HG03025 (cell line): Measurements from ENCODE around the gene NDUFA12.
"Not testable (repeated sequence)": the region's sequence is repeated elsewhere in the genome, so short reads cannot be mapped to it uniquely, and the experiment has no call there.

ENCODE experiments used
- ATAC-seq: cut with Tn5 transposase; IDR thresholded peaks from one replicate; pipeline ENCODE4 v1.9.1; 2021; ENCODE audit warnings: mild to moderate bottlenecking, moderate library complexity; ENCODE audit not compliant: unreplicated experiment, low FRiP score

NDUFA12 gene

DNA sequence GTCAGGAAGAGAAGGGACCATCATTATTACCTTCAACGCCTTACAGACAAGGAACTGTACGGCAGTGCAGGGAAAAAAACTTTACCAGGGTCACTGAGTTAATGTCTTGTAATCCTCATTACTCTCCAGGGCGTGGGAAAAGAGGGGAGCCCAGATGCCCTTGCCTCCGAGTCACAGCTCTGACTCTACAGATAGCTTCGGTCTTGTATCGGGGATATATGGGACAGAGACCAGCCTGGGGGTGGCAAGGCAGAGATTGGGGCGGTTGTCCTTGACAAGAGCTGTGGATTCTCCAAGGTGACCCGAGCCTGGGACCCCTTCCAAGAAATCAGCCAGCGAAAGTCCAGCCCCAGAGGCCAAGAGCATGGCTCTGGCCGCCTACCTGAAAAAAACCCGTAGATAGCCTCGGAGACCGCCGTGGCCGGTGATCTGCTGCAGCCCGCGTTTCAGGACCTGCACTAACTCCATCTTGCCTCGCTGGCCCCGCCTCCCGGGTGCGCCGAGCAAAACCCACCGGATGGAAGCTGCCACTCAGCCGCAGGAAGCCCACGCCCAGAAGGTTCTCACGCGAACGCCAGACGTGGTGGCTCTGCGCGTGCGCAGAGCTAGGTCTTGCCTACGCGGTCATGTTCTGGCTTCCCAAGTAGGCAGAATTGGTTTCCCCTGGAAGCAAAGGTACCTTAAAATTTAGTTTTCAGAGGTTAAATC is at the start of gene NDUFA12:
Gene NDUFA12 (minus strand): TSS at position 485 of the 708 bp plus-strand sequence. CDS start 17 bp downstream, at position 468.
- peak; percentile 93 for ATAC-seq

DNA sequence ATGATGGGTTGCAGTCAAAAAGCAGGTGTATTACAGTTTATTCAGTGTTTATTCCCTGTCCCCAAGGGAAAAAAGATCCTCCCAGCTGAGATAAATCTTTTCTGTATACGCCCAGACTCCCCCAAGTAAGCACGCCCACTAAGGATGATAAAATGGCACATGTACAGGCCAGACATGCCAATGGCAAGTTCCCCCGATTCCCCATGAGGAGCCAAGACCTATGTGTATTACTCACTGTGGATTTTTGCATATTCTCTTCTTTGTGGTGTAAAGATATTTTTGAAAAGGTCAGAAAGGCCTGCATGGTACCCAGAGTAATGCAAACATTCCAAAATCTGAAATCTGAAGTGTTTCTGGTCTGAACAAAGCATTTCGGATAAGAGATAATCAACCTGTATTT is 47.7 kb upstream of the NDUFA12 start:
- no peak for ATAC-seq

DNA sequence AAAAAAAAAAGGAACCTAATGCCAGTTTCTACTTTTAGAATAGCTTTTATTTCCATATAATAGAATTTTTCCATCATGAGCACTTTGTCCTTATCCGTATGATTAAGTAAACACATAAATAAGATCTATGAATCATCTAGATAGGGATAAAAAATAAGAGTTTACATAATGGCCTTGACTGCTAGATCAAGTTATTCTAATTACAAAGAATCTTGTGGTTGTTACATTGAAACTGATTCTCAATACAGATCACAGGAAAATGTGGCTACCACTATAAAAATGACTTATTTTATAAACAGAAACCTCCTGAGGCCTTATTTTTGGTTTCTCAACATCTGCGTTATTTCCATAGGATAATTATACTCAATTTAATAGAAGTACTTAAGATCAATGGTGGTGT is 34.4 kb upstream of the NDUFA12 start:
- no peak for ATAC-seq

DNA sequence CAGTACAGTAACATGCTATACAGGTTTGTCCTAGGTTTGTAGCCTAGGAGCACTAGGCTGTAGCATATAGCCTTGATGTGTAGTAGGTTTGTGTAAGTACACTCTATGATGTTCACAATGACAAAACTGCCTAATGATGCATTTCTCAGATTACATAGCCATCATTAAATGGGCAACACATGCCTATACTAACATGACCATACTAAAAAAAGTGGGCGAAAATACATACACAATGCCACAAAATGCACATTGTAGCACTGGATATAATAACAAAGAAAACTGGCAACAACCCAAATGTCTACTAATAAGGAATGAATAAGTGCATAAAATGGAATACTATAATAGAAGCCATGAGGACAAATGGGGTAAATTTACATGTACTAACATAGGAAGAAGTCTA is 31.3 kb upstream of the NDUFA12 start:
- no peak for ATAC-seq

DNA sequence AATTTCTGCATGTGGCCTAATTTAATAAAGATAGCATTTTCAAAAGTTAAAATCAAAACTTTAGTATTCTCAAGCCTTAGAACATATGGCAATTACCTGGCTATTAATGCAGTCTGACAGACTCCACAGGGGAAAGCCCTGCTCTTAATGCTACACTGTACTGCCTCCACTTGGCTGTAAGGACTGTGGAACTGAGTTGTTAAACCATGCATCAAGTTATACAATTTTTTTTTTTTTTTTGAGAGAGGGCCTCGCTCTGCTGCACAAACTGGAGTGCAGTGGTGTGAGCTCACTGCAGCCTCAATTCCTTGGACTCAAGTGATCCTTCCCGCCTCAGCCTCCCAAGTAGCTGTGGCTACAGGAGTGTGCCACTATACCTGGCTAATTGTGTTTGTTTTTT is 19.0 kb upstream of the NDUFA12 start:
- no peak for ATAC-seq

DNA sequence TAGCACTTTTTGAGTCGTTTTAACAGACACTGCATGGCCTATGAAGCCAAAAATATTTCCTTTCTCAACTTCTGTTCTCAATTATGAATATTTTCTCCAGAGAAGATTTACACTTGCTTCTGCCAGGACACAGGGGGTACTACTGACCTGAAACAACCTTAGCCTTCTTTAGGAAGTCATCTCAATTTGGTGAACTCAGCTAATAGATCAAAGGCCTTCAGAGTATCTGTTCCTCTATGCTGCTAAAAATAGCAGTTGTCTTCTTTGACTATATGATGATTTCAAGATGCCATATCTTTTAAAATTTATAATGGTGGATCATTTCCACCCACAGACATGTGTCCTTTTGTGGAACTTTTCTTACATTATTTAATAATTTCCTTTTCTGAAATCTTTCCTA is 14.0 kb upstream of the NDUFA12 start:
- no peak for ATAC-seq

DNA sequence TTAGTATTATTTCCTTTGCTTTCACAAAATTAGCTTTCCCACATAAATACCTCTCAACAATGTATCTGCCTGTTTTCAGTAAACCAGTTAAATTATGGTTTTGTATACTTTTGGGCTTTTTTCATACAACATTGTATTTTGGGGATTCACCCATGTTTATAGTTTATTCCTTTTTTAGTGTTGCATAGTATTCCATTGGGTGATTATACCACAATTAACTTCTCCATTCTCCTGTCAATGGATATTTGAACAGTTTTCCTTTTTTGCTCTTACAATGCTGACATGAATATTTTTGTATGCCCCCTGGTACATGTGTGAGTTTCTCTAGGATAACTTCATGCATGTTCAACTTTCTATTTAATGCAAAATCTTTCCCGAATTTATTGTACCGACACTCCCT is 12.6 kb upstream of the NDUFA12 start:
- ATAC-seq: no peak

DNA sequence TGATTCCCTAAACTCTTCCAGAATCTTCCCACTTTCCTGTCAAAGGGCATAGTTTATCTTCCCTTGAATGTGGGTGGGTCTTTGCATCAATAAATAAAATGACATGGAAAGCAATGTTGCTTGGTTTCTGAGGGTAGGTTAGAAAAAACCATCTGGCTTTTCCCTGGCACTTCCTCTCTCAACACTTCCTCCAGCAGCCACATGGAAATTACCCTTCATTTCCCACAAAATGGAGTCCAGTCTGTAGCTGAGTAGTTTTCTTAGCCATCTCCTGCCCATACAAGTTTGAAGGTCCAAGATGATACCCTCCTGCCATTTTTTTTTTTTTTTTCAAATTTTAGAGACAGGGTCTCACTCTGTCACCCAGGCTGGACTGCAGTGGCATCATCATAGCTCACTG is 11.1 kb upstream of the NDUFA12 start:
- ATAC-seq: no peak

DNA sequence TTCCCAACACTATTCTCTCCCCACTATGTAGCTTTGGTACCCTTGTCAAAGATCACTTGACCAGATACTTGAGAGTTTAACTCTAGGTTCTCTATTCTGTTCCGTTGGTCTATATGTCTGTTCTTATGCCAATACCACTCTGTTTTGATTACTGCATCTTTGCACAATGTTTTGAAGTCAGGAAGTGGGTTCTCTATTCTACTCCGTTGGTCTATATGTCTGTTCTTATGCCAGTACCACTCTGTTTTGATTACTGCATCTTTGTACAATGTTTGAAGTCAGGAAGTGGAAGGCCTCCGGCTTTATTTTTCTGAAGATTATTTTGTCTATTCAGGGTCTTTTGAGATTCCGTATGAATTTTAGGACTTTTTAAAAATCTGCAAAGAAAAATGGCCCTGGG is 2.7 kb upstream of the NDUFA12 start:
- no peak for ATAC-seq

DNA sequence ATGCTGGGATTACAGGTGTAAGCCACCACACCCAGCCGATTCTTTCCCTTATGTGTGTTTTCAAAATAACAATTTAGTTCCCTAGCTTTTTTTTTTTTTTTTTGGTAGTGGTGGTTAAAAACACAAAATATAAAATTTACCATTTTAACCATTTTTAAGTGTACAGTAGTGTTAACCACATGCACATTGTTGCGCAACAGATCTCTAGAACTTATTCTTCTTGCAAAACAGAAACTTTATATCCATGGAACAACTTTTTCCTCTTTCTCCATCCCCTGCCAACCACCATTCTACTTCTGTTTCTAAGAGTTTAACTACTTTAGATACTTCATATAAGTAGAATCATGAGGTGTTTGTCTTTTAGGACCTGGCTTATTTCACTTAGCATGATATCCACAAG is 1.1 kb upstream of the NDUFA12 start:
- ATAC-seq: no peak

DNA sequence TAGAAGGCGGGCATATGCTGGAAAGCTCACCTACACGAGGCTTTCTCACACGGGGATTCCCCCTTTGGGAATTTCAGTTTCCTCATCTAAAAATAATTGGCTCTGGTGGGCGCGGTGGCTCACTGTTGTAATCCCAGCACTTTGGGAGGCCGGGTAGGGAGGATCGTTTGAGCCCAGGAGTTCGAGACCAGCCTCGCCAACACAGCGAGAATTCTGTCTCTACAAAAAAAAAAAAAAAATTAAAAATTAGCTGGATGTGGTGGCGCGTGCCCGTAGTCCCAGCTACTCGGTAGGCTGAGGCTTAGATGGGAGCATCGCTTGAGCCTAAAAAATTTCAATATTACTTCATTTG is 400 bp upstream of the NDUFA12 start:
- ATAC-seq: no peak

DNA sequence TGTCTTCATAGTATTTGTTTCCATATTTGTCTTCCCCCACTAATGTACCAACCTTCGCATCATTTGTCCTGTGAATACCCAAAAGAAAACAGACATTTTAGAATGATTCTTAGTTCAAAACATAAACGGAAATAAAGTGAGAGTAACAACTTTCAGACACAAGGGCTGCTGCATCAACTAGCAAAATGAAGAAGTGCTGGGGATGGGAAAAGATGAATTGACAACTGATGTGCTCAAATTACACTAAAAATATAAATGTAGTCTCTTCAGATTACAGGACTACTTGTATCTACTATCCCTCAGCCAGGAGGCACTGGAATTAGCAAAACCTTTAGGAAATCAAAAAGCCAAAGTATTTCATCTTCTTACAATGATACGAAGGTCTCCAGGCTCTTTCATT is 743 bp downstream of the NDUFA12 start:
- ATAC-seq: no peak

DNA sequence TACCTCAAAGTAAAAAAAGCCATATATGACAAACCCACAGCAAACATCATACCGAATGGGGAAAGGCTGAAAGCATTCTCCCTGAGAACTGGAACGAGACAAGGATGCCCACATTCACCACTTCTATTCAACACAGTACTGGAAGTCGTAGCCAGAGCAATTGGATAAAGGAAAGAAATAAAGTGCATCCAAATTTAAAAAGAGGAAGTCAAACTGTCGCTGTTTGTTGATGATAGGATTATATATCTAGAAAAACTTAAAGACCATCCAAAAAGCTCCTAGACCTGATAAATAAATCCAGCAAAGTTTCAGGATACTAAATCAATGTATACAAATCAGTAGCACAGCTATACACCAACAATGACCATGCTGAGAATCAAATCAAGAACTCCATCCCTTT is 5.2 kb downstream of the NDUFA12 start:
- ATAC-seq: no peak

DNA sequence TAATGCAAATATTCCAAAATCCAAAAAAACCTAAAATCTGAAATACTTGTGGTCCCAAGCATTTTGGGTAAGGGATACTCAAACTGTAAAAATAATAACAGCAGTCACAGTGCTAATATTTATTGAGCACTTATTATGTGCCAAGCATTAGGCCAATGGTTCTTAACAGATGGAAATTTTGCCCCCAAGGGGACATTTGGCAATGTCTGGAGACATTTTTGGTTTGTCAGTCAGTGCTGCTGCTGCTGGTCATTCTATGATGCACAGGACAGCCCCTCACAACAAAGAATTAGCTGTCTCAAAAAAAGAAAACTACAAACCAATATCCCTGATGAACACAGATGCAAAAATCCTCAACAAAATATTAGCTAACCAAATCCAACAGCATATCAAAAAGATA is 5.8 kb downstream of the NDUFA12 start:
- no peak for ATAC-seq

DNA sequence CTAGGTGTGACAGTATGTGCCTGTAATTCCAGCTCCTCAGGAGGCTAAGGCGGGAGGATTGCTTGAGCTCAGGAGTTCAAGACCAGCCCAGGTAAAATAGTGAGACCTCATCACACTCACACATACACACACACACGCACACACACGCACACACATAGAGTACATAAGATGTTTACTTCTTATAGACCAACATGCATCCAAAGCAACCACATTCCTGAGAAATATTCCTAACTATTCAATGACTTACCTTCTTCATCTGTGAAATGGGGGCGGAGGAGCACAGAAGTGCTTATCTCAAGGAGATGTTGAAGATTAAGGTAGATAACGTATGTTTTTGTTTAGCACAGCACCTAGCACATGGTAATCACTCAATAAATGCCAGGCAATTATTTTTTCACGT is 6.4 kb downstream of the NDUFA12 start:
- no peak for ATAC-seq

DNA sequence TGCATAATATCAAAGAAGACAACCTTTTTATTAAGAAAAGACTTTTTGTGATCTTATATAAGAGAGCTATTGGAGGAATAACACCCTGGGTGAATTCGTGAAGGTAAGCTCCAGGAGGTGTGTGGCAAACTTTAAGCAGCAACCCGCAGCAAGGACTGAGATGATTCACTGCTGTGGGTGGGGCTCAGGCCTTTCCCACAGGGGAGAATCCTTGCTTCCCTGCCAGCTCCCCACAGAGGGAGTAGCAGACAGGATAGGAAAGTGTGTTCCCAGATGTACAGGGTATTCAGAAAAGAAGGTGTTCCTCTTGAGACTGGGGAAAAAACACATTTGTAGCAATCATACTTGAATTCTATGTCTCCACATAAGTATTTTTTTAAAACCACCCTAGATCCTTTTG is 9.2 kb downstream of the NDUFA12 start:
- ATAC-seq: no peak

DNA sequence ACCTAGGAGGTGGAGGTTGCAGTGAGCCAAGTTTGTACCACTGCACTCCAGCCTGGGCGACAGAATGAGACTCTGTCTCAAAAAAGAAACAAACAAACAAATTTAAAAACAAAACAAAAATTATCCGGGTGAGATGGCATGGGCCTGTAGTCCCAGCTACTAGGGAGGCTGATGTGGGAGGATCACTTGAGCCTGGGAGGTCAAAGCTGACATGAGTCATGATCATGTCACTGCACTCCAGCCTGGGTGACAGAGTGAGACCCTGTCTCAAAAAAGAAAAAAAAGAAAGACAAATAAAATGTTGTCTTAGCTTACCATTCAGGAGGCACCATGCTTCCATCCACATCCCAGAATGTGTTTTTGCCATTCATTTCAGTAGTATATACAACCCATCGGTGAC is 9.6 kb downstream of the NDUFA12 start:
- not testable (repeated sequence) for ATAC-seq

DNA sequence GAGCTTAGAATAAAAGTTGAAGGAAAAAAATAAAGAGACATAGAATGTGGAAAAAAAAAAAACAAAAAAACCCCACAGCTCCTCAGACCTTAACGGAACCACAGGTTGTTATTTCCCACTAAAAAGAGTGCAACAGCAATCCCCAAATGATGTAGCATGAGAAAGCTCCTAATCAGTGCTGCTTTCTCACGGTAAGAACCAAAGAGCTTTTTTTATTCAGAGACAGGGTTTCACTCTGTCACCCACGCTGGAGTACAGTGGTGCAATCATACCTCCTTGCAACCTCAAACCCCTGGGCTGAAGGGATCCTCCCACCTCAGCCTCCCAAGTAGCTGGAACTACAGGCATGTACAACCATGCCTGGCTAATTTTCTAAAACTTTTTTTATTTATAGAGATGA is 13.3 kb downstream of the NDUFA12 start:
- ATAC-seq: no peak

DNA sequence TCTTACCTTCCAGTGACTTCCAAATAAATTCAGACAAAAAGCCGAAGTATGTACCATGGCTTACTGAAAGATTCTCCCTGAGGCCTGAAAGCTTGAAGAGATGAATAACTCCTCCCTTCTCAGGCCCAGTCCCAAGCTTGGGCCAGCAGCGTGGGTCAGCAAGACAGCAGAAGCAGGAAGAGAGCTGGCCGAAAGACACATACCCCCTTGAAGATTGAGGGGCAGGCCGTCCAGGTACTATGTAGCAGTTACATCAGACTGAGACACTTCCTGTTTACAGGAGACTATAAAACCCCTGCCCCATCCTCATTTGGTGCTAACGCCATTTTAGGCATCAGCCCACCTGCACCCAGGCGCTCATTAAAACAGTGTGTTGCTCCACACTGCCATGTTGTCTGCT is 15.0 kb downstream of the NDUFA12 start:
- no peak for ATAC-seq

DNA sequence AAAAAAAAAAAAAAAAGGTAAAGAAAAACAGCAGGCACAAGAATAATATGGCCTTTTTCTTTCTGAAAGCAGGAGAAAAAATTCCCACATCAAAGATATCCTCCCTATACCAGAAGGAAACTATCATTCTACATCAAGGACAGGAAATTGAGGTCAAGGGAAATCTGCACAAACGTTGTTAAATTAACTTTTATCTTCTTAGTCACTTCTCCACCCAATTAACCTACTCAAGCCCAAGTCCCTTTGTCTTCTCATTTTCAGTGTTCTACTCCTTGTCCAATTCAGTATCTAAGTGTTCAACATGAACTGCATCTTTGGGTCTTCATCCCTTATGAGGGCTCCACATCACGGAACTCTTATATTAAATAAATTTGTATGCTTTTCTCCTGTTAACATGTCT is 15.7 kb downstream of the NDUFA12 start:
- no peak for ATAC-seq

DNA sequence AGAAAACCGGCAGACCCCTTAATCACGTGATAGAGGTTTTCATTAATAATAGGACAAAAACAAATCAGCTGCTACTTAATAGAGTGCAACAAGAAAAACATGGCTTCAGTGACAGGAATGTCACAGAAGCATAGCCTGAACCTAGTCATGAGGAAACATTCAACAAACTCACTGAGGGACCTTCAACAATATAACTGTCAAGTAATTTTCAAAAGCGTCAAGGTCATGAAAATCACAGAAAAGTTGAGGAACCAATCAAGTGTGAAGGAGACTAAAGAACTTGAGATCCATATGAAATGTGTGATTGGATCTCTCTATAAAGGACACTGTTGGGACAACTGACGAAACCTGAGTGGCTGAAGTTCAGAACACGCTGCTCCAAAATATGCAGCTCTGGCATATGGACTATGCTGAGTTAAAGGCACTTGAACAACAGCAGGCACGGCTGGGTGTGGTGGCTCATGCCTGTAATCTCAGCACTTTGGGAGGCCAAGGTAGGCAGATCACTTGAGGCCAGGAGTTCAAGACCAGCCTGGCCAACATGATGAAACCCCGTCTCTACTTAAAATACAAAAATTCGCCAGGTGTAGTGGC is 16.3 kb downstream of the NDUFA12 start:
- no peak for ATAC-seq

DNA sequence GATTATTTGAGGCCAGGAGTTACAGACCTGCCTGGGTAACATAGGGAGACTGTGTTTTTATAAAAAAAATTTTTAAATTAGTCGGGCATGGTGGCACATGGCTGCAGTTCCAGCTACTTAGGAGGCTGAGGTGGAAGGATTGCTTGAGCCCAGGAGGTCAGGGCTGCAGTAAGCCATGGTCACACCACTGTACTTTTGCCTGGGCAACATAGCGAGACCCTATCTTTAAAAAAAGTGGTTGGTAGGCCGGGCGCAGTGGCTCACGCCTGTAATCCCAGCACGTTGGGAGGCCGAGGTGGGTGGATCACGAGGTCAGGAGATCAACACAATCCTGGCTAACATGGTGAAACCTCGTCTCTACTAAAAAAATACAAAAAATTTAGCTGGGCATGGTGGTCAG is 18.4 kb downstream of the NDUFA12 start:
- not testable (repeated sequence) for ATAC-seq

DNA sequence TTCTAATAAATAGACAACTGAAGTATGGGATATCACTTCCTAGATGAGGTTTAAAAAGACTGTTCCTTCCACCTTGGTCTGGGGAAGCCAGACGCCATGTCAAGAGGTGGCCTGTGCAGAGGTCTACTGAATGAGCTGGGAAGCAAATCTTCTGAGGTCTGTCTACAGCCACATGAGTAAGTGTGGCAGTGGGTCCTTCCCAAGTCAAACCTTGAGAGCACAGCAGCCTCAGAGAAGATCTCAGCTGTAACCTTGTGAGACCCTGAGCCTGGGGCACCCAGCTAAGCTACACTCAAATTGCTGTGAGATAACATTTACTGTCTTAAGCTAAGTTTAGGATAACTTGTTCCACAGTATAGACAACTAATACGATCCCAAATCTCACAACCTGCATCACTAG is 20.2 kb downstream of the NDUFA12 start:
- no peak for ATAC-seq
